Right lobe of liver (tissue), 4 donors: Measurements from ENCODE around the gene RNPEPL1.

ENCODE experiments used
- CTCF ChIP-seq, 4 donors: fragments of 200-600 bp in 3 of 4; fragments of 450-650 bp in 1 of 4; IDR thresholded peaks; one replicate each; pipeline versions ENCODE4 v1.5.1 to v1.8.0; 2016 to 2022; ENCODE audit warnings: antibody characterized with exemption in 4 of 4, mild to moderate bottlenecking in 2 of 4
- POLR2A ChIP-seq: fragments of 450-650 bp; IDR thresholded peaks from one replicate; pipeline ENCODE4 v1.6.1; 2017; ENCODE audit warnings: antibody characterized with exemption, mild to moderate bottlenecking
- donor health status: DM: no; HTN: no; CAD: no.
- donor health status: DM: no; HTN: no; CAD: no.
- donor health status: DM: no; HTN: yes; CAD: no.

GRCh38 chr2:240529344-240529999 is 38.8 kb upstream of the RNPEPL1 start:
- TF ChIP-seq CTCF (IDR thresholded peaks at IDR 0.05), result no peak
- no peak for TF ChIP-seq POLR2A
